ENCODE measurements around the gene MAP3K20.
"Not testable (repeated sequence)": the region's sequence is repeated elsewhere in the genome, so short reads cannot be mapped to it uniquely, and the experiment has no call there.

Gene MAP3K20

DNA sequence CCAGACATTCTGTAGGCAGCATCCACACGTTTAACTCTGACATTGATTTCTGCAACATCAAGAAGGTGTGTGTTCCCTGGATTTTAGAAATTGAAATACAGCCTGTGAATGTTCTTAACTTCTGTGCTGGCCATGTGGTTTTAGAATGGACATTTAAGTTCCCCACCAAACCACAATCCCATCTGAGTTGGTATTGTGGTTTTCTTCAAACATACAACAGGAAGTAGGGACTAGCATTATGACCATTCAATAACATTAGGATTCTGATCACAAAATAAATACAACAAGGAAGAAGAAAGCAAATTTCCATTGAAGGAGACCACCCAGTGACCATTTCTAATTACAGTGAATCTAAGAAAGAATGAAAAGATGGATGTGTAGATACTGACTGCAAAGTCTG is 51.2 kb downstream of the MAP3K20 start:
- DNase-seq = no peak

DNA sequence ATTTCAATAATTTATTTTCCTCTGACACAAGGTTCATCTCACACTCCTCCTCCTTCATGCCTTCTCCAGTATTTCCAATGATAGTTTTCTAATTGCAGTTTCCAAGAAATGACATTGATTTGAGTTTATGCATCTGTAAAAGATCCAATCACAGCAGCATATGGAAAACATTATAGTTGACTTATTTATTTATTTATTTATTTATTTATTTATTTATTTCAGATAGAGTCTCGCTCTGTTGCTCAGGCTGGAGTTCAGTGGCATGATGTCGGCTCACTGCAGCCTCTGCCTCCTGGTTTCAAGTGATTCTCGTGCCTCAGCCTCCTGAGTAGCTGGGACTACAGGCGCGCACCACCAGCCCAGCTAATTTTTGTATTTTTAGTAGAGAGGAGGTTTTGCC is 52.5 kb downstream of the MAP3K20 start:
- not testable (repeated sequence) for DNase-seq

DNA sequence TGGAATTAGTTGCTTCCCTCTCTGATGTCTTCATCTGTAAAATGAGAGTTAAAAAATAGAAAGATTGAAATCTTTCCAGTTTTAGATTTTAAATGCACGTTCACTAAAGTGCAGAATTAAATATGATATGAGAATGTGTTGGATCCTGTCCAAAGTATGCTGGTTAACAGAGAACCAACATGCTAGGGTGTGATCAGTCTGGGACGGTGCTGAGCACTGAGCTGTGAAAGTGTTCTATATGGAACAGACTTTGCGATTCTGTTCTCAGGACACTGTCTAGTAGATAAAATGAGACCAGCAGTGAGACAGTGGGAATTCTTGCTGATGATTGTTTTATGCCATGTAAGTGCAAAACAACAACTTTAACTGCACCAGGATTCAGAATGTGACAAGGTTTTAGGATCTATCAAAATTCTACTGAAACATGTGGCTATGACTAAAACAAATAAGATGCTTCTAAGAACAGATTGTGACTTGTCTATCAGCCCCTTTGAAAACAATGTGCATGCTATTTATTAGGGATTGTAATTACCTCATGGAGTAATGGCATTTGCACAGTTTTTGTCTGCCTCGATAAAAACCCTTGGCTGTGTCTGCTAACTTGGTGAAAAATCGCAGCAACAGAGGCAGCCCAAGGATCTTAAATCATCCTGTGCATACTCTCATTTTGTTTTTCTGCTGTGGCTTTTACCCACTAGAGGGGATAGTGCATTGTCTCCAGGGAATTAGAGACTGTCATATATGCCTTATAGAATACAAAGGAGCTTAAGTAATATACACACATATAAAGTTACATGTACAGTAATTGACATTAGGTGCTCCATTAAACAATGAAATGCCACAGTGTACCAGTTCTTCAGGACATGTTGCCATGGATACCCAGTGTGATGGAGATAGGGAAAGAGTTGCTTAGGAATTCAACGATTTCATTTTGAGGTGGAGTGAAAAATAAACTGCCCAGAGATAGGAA is 55.1 kb downstream of the MAP3K20 start:
- DNase-seq = no peak

DNA sequence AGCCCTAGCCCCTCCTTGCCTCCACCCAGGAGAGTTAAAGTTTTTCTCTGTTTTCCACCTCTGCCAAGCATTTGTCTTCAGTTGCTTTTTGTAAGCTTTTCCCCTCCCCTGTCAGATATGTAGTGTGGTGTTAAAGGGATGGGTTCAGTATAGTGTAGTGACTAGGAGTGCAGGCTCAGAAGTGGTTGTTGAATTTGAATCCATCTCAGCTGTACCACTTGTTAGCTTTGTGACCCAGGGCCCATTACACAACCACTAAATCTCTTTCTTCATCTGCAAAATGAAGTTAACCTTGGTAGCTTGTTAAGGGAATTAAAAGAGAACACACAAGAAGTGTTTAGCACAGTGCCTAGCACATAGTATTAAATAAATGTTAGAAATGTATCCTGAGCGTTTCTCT is 56.9 kb downstream of the MAP3K20 start:
- no peak for DNase-seq

DNA sequence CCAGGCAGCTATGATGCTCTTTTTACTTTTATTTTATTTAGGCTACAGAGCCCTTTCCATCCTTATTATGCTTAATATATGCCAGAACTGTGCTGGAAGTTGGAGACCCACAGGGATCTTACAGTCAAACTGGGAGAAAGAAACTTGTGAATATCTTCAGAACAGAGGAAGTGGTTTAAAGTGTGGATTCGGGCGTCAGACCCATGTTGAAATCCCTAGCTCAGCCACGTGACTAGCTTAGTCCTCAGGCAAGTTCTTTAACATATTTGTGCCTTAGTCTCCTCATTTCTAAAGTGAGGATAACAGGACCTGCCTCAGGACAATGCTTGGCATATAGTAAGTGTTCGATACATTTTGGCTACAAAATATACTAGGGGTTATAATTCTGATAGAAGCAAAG is 59.1 kb downstream of the MAP3K20 start:
- DNase-seq = no peak

DNA sequence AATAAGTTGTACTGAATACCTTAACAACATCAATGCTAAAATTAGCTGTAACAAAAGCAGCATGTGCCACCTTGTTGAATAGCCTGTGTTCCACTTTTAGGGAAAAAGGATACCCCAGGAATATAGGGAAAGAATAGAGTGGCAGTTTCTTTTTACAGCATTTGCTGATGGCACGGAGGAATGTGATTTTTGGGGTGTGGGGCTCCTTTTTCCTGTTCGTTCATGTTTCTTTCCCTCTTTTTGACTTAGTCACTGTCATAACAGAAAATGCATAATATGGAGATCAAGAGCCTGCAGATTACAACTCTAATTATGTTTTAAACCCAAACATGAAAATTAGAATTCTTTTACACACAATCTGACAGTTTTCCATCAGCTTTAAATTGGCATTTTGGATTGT is 60.4 kb downstream of the MAP3K20 start:
- DNase-seq = no peak

DNA sequence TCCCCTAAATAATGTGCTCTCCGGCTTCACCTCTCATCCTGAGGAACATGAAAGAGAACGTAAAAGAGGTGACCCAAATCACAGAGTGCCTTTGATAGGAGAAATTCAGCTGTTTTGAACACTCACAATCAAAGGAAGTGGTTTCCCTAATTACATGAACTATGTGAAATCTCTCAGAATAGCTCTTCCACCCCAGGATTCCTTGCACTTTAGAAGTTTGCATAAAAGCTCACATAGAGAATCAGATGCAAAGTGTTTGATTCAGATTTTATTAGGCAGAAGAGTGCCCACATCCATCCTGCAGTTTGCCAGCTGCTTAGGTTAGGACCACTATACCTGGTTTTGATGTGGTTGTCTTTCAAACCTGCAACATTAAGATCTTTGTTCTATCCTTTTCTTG is 61.0 kb downstream of the MAP3K20 start:
- no peak for DNase-seq

DNA sequence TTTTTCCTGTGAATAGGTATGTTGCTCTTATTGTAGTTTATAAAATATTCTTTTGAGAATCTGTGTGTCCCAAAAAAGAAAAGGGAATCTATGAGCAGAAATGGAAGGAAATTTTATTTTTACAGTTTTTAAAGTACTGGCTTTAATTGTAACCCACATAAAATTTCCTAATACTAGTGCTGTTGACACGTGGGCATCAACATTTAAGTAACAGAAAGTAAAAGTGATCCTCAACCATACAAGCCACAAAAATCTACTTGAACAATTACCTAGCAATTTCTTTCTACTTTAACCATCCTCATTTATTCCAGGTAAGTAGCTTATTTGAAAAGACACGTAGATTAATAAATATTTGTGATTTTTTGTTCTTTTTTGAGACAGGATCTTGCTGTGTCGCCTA is 62.0 kb downstream of the MAP3K20 start:
- DNase-seq = no peak

DNA sequence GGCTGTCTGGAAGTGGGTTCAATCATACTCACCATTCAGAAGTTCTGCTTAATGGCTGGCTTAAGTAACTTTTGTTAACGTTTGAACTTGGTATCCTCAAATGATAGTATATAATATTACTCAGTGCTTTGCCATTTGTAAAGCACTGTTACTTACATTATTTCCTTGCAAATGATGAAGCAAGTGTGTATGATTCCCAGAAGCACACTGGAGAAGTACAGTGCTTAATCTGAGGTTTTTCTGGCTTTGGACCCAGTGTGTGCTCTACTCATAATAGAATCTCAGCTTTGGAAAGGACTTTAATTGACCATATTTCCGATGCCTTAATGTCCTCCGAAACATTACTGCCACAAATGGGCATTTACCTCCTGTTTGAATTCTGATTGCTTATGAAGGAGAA is 63.3 kb downstream of the MAP3K20 start:
- no peak for DNase-seq

DNA sequence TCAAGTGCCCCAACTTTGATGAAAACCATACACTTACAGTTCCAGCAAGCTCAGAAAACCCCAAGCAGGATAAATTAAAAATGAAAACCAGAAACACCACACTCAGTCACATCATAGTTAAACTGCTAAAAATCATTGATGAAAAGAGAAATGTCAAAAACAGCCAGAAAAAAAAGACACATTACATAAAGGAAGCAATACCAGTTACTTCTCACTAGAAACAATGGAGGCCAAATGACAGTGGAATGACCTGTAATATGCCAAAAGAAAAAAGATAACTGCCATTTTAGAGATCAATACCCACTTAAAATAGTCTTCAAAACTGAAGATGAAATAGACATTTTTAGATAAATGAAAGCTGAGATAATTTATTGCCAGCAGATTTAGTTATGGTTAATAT is 66.0 kb downstream of the MAP3K20 start:
- DNase-seq = no peak

DNA sequence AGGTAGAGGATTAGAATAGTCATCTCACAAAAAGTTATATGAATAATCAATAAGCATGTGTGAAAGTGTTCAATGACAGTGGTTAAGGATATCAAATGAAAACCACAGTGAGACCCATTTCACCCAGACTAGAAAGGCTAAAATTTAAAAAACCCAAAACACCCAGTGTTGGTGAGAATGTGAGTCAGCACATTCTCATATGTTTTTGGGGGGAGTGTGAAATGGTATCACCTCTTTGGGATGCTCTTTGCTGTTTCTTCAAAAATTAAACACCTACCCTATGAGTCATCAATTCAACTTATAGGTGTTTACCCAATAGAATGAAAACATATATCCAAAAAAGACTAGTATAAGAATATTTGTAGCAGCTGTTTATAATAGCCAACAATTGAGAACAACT is 69.8 kb downstream of the MAP3K20 start:
- DNase-seq = no peak

DNA sequence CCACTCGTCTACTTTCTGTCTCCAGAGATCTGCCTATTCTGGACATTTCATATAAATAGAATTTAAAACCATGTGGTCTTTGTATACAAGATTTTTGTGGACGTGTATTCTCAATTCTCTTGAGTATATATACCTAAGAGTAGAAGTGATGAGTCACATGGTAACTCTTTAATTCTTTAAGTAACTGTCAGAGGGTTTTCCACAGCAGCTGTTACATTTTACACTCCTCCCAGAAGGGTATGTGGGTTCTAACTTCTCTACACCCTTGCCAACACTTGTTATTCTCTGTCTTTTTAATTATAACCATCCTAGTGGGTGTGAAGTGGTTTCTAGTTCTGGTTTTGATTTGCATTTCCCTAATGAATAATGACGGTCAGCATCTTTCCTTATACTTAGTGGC is 70.9 kb downstream of the MAP3K20 start:
- DNase-seq = no peak

DNA sequence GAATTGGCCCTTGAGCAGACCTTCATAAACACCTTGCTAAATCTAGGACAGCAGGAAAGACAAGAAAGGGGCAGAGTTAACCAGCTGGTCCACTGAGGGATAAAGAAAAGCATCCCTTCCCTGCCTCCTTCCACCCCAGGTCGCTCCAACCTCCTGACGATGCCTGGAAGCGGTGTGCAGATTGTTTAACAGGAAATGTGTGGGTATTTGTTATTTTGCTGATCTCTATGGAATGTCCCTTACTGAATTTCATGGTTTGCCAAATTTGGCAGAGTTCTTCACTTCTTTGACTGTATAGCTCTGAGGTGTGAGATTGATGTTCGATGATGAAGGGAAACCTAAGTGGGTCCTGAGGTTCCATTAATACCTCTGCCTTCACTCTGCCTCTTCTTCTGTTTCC is 72.9 kb downstream of the MAP3K20 start:
- DNase-seq = no peak

DNA sequence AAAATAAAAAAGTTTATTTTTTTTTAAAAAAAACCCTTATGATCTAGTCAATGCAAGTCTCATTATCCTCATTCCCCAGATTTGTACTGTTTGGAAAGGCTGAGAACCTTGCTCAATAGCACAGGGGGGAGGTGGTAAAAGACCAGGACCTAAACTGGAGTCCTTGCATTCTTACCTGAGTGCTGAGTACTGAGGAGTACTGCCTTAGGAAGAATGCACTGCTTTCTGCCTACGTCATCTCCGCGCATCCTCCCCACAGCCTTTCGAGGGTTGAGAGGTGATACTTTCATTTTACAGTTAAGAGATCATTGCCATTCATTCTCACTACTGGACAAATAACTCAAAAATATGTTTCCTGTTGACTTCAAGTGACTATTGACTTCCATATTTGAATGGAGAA is 73.8 kb downstream of the MAP3K20 start:
- no peak for DNase-seq

DNA sequence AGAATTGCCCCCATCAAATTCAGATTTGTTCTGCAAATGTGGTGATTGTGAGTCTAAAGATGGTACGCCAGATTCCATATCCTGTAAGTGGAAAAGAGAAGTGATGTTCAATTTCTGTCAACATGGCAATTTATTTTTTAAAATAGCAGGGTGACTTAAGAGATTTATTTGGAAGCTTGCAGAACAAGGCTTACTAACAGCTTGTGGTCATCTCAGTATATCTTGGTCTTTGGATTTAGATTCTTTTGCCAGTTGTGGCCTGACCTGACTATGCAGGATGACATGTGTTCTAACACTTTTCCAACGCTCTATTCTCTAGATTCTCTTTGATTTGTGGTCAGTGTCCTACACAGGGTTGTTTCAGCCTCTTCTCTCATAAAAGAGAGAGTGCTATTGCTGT is 74.4 kb downstream of the MAP3K20 start:
- DNase-seq = no peak

DNA sequence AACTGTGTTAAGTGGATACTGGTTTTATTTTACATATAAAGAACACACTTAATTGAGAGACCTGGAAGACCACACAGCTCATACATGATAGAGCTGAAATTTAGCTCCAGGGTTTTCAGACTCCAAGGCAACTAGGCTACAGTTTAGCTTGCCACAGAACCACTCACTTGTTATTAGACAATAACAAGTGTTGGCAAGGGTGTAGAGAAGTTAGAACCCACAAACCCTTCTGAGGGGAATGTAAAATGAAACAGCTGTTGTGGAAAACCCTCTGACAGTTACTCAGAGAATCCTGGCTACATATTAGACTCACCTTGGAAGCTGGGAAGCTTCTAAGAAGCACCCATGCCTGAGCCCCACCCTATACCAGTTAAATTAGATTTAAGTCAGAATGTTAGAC is 75.3 kb downstream of the MAP3K20 start:
- no peak for DNase-seq

DNA sequence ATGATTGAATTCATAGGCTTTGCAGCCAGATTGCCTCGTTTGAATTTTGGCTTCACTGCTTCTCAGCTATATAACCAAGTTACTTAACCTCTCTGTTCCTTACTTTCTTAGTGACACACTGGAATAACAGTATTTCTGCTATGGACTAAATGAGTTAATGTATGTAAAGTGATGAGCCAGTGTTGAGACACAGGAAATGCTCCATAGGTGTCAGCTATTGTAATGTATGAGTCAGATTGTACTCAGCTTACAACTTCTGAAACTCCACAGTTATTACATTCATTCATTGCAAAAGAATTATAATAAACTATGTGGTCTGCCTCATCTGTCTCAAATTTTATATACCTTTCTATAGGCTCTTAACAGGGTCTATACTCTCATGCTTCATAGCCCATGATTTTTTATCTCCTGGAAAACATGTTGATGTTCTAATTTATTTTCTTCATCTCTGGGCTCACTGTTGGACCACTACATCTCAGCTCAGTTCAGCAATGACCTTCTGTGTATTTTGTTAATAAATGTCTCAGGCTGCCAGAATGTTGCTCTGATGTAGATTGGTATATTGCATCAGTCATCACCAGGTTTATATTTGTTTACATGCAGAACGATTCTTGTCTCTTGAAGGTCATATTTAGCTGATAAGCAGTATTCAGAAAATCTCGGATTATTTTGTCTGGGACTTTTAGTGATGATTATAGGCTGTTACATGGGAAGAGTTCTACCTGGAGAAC is 76.2 kb downstream of the MAP3K20 start:
- no peak for DNase-seq

DNA sequence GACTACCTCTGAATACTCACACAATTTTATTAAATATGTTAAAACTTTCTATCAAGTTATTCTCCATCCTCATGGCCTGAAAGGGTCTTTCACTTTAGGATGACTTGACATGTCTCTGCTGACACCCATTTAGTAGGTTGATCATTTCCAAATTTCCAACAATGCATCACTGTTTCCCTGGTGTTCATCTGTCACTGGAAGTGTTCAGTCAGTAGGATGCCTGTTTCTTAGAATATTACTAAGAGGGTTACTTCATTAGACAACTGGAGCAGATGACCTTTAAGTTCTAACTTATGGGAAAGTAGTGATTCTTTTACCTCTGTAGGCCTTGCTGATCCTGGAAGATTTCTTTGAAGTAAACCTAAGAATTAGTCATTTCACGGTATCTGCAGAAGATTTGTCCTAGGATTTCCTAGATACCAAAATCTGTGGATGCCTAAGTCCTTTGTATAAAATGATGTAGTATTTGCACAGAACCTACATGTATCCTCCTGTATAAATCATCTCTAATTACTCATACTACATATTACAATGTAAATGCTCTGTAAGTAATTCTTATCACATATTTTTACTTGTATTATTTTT is 77.7 kb downstream of the MAP3K20 start:
- DNase-seq = no peak

DNA sequence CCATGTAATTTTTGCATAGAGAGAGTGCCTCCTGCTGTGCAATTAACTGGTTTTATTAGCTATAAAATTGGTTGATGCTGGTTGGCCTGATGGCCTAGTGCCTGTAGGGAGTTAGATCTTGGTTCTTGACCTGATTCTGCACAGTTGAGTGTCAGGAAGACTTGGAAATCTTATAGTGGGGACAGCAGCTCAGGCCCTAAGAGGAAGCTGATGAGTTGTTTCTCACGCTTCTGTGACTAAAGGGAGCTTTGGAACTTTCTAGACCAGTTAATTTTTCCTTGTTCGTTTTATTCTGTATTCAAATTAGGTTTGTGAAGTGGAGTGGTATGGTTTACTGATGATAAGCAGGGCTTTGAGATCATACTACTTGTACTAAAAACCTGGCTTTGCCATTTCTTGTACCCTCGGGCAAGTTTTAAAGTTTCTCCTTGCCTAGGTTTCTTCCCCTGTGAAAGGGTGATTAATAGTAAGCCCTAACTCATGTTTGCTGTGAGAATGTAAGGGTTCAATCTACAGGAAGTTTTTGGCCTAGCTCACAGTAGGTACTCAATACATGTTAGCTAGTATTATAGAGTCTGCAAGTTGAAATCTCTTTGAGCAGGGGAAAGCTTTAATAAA is 82.1 kb downstream of the MAP3K20 start:
- DNase-seq = no peak

DNA sequence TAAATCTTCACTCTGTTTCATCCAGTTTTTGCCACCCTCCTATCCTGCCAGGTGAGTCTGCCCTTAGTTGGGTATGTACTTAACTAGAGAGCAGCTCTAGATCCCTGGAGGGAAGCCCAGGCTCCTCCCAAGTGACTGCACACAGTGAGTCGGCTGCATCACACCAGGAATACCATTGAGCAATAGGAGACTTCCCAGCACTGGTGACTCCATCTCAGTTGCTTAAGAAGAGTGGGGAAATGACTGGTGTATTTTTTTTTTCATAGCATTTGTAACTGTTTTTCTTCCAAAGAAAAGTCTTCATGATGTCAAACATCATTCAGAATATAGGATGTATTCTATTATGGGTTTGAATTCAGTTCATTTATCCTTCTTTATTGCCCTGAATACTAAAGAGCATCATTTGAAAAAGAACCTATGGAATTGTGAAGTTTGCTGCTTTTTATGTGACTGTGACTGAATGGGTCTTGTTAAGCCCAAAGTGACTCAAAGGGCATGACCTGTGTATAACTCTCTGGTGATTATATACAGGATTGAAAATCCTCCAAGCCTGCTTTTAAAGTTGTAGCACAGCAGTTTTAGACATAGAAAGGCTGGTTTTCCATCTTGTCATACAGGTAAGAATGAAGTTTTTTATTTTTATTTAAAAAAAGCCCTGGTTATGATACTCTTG is 84.3 kb downstream of the MAP3K20 start:
- no peak for DNase-seq

DNA sequence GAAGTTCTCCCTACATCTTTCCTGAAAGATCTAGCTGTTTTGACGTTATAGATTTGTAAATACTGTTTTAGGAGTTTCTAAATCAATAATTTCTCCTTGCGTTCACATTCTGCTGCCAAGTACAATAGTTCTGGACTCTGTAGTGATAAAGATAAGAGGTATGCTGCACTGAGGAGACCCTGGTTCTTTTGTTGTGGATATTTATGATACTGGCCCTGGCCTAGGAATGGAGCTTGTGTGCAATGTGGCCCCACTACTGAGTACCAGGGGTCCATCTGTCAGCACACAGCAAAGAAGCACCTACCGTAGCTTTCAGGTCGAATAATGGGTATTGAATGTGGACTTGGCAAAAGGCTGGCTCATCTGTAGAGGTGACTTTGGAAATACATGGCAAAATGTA is 85.0 kb downstream of the MAP3K20 start:
- DNase-seq = no peak

DNA sequence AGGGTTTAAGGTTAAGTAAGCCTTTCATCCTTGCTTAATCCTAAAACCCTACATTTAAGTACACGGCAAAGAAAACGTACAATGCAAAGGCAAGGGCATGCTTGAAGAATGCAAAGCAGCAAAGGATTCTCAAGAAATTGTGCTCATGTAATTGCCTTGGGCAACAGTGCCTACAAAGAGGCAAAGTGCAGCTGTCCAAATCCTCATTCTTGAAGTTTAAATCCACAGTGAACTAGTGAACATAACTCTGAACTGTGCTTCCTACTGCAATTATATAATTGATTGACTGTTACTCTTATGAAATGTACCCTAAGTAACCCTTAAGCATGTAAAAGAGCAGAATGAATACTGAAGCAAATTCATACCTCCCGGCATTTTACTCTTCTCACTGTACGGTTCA is 85.4 kb downstream of the MAP3K20 start:
- DNase-seq = no peak

DNA sequence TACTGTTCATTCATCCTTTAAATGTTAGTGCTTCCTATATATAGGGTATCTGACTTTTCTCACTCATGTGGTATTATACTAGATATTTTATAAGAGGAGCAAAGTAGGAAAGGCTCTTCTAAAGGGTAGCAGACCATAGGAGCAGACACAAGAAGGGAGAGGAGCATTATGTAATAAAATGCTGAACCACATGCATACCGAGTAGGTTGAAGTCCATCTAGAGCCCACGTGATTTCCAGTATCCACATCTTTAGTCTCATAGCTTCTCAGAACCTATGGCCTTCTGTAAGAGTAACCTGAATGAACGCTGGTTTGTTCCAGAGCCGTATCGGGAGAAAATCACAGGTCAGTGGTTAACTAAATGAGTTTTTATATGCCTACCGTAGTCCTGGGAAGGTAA is 85.9 kb downstream of the MAP3K20 start:
- no peak for DNase-seq
